GM12878 (cell line): ENCODE results near the gene TESK1. TPM values are rescaled to one million over a fixed set of nuclear protein-coding genes. Genes with fewer than 3 reads are reported as not detected.

ENCODE experiments used
- BACH1 ChIP-seq: fragments of 450-650 bp; IDR thresholded peaks from 2 replicates; pipeline ENCODE4 v1.6.1; 2017; ENCODE audit warnings: mild to moderate bottlenecking, borderline replicate concordance
- CBX3 ChIP-seq: fragments of 200-600 bp; sonication (generic); IDR thresholded peaks from 2 replicates; pipeline ENCODE4 v1.6.1; 2016; ENCODE audit warnings: low read depth, borderline replicate concordance
- CHD1 ChIP-seq: IDR thresholded peaks from 2 replicates; pipeline ENCODE4 v1.6.1; 2012; ENCODE audit warnings: low read depth, low read length, improper control_type of control experiment
- ESRRA ChIP-seq: IDR thresholded peaks from 2 replicates; pipeline ENCODE4 v1.6.1; 2012; ENCODE audit warnings: mild to moderate bottlenecking, low read length, improper control_type of control experiment
- ETV6 ChIP-seq, 2 experiments: fragments of 450-650 bp in 1 of 2; IDR thresholded peaks in 1 of 2; conservative IDR thresholded peaks in 1 of 2; 2 replicates each; pipeline ENCODE4 v1.6.1; 2014; ENCODE audit warnings: antibody characterized with exemption in 1 of 2, borderline replicate concordance in 1 of 2, low read depth in 1 of 2, mild to moderate bottlenecking in 1 of 2, moderate library complexity in 1 of 2
- FOXK2 ChIP-seq: fragments of 450-650 bp; IDR thresholded peaks from 2 replicates; pipeline ENCODE4 v1.6.1; 2017; ENCODE audit warnings: mild to moderate bottlenecking, moderate library complexity
- JUND ChIP-seq: IDR thresholded peaks from 2 replicates; pipeline ENCODE4 v1.6.1; 2012; ENCODE audit warnings: low read depth, mild to moderate bottlenecking, low read length, improper control_type of control experiment, moderate library complexity
- KAT2A ChIP-seq: conservative IDR thresholded peaks from 2 replicates; pipeline ENCODE4 v1.6.1; 2011; ENCODE audit warnings: low read depth, low read length; ENCODE audit not compliant: control insufficient read depth
- NFIC ChIP-seq: IDR thresholded peaks from 2 replicates; pipeline ENCODE4 v1.6.1; 2012; ENCODE audit warnings: low read depth, mild to moderate bottlenecking, inconsistent platforms, low read length, moderate library complexity
- NFYA ChIP-seq: IDR thresholded peaks from 2 replicates; pipeline ENCODE4 v1.6.1; 2011; ENCODE audit warnings: low read depth, mild to moderate bottlenecking, low read length, improper control_type of control experiment, borderline replicate concordance
- PAX8 ChIP-seq: fragments of 450-650 bp; IDR thresholded peaks from 2 replicates; pipeline ENCODE4 v1.6.1; 2017; ENCODE audit warnings: mild to moderate bottlenecking, moderate library complexity
- RUNX3 ChIP-seq: IDR thresholded peaks from 2 replicates; pipeline ENCODE4 v1.6.1; 2012; ENCODE audit warnings: low read length, inconsistent platforms
- SIN3A ChIP-seq: IDR thresholded peaks from 2 replicates; pipeline ENCODE4 v1.6.1; 2012; ENCODE audit warnings: low read depth, low read length, improper control_type of control experiment
- SIX5 ChIP-seq: IDR thresholded peaks from 2 replicates; pipeline ENCODE4 v1.6.1; 2011; ENCODE audit warnings: mild to moderate bottlenecking, low read depth, low read length, moderate library complexity; ENCODE audit not compliant: severe bottlenecking
- SPI1 ChIP-seq: IDR thresholded peaks from 2 replicates; pipeline ENCODE4 v1.6.1; 2011; ENCODE audit warnings: low read depth, mild to moderate bottlenecking, low read length, moderate library complexity, borderline replicate concordance; ENCODE audit not compliant: insufficient read depth
- TBL1XR1 ChIP-seq: IDR thresholded peaks from 2 replicates; pipeline ENCODE4 v1.6.1; 2012; ENCODE audit warnings: low read depth, low read length, improper control_type of control experiment
- YBX1 ChIP-seq: fragments of 450-650 bp; IDR thresholded peaks from 2 replicates; pipeline ENCODE4 v1.6.1; 2016; ENCODE audit warnings: antibody characterized with exemption
- ZNF217 ChIP-seq: fragments of 450-650 bp; IDR thresholded peaks from 2 replicates; pipeline ENCODE4 v1.6.1; 2017; ENCODE audit warnings: antibody characterized with exemption, mild to moderate bottlenecking
- polyA plus RNA-seq, 11 experiments: library from polyadenylated mRNA; depleted of rRNA in 4 of 11; unstranded in 6 of 11; stranded (reverse) in 5 of 11; fragments of >200 nt; fragmentation: Nextera tagmentation in 4 of 11; fragmentation: Illumina TruSeq in 1 of 11; extraction: Ambion mirVana in 4 of 11; extraction: Trizol in 1 of 11; gene quantifications; 1 replicate in 1 of 11; 2 replicates in 10 of 11; pipeline versions ENCODE4 v1.2.1 to v1.2.3, GENCODE V29; 2011 to 2016; ENCODE audit warnings: inconsistent platforms in 2 of 11, missing spikeins in 2 of 11, low read depth in 1 of 11
- total RNA-seq, 4 experiments: library from RNA; depleted of rRNA in 3 of 4; stranded (reverse); fragments of >200 nt in 3 of 4; fragmentation: Illumina TruSeq in 1 of 4; extraction: Trizol in 1 of 4; gene quantifications; 2 replicates each; pipeline versions ENCODE4 v1.2.1 to v1.2.3, GENCODE V29; 2013 to 2021
- TF ChIP-seq, protein P1 (sequence below): IDR thresholded peaks from 2 replicates; pipeline ENCODE4 v1.6.1; 2012; ENCODE audit warnings: low read depth, low read length, improper control_type of control experiment
- TF ChIP-seq, protein P2 (sequence below): IDR thresholded peaks from 2 replicates; pipeline ENCODE4 v1.6.1; 2012; ENCODE audit warnings: low read depth, low read length, improper control_type of control experiment
- TF ChIP-seq, protein P3 (sequence below): fragments of 450-650 bp; IDR thresholded peaks from 2 replicates; pipeline ENCODE4 v1.6.1; 2017; ENCODE audit warnings: borderline replicate concordance
- TF ChIP-seq, protein P4 (sequence below): fragments of 450-650 bp; formaldehyde crosslinking; IDR thresholded peaks from 2 replicates; pipeline ENCODE4 v1.5.0; 2022; ENCODE audit warnings: mild to moderate bottlenecking, missing genetic modification characterization
- TF ChIP-seq, protein P5 (sequence below): fragments of 450-650 bp; conservative IDR thresholded peaks from 2 replicates; pipeline ENCODE4 v1.6.1; 2017; ENCODE audit warnings: mild to moderate bottlenecking, moderate library complexity

Gene TESK1
- total and polyA plus RNA-seq, 10 of the 15 experiments (the other 5 are each of a cell fraction or from before 2014, with no cell fraction given), result 0.16 to 19.5 (median 7.9) TPM; not detected in 1

DNA sequence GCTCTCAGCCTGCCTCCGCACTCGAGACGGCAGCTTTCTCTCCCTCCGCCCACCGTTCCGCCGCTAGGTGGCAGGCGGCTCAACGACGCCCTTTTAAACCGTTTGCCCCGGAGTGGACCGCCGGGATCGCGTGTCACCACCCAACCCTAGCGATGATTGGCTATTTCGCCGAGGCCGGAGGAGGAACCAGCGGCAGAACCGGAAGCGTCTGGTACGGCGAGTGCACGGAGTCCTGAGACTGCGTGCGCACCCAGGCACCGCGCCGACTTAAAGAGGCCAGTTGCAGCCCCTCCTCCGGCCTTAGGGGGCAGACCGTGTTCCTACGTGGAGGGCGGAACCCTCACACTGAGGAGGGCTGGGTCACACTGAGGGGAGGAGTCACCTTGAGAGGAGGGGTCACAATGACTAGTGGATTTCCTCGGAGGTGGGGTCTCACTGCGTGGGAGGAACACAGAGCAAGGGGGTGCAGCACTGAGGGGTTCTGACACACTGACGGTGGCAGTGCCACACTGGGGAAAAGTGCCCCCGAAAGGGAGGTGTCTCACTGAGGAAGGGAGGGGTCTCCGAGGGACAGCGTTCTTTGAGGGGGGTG is 980 bp upstream of the TESK1 start (continued):
- TF ChIP-seq, protein P1, sequence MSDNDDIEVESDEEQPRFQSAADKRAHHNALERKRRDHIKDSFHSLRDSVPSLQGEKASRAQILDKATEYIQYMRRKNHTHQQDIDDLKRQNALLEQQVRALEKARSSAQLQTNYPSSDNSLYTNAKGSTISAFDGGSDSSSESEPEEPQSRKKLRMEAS, result peak; percentile 50; the same call in 1 of the 2 replicates
- TF ChIP-seq, protein P2, sequence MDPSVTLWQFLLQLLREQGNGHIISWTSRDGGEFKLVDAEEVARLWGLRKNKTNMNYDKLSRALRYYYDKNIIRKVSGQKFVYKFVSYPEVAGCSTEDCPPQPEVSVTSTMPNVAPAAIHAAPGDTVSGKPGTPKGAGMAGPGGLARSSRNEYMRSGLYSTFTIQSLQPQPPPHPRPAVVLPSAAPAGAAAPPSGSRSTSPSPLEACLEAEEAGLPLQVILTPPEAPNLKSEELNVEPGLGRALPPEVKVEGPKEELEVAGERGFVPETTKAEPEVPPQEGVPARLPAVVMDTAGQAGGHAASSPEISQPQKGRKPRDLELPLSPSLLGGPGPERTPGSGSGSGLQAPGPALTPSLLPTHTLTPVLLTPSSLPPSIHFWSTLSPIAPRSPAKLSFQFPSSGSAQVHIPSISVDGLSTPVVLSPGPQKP, result peak; percentile 42; the same call in 1 of the 2 replicates
- TF ChIP-seq ESRRA, result 0 out of 2 replicates have a peak, but pooled peaks have one; percentile 29
- peak; percentile 30 for TF ChIP-seq SIX5
- TF ChIP-seq, protein P3, sequence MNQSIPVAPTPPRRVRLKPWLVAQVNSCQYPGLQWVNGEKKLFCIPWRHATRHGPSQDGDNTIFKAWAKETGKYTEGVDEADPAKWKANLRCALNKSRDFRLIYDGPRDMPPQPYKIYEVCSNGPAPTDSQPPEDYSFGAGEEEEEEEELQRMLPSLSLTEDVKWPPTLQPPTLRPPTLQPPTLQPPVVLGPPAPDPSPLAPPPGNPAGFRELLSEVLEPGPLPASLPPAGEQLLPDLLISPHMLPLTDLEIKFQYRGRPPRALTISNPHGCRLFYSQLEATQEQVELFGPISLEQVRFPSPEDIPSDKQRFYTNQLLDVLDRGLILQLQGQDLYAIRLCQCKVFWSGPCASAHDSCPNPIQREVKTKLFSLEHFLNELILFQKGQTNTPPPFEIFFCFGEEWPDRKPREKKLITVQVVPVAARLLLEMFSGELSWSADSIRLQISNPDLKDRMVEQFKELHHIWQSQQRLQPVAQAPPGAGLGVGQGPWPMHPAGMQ, result no peak
- TF ChIP-seq NFIC, result no peak
- TF ChIP-seq, protein P4, sequence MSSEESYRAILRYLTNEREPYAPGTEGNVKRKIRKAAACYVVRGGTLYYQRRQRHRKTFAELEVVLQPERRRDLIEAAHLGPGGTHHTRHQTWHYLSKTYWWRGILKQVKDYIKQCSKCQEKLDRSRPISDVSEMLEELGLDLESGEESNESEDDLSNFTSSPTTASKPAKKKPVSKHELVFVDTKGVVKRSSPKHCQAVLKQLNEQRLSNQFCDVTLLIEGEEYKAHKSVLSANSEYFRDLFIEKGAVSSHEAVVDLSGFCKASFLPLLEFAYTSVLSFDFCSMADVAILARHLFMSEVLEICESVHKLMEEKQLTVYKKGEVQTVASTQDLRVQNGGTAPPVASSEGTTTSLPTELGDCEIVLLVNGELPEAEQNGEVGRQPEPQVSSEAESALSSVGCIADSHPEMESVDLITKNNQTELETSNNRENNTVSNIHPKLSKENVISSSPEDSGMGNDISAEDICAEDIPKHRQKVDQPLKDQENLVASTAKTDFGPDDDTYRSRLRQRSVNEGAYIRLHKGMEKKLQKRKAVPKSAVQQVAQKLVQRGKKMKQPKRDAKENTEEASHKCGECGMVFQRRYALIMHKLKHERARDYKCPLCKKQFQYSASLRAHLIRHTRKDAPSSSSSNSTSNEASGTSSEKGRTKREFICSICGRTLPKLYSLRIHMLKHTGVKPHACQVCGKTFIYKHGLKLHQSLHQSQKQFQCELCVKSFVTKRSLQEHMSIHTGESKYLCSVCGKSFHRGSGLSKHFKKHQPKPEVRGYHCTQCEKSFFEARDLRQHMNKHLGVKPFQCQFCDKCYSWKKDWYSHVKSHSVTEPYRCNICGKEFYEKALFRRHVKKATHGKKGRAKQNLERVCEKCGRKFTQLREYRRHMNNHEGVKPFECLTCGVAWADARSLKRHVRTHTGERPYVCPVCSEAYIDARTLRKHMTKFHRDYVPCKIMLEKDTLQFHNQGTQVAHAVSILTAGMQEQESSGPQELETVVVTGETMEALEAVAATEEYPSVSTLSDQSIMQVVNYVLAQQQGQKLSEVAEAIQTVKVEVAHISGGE (CRISPR knock-in tag), result no peak
- TF ChIP-seq SPI1, result peak; percentile 58; the same call in 1 of the 2 replicates
- no peak for TF ChIP-seq KAT2A
- TF ChIP-seq FOXK2, result no peak
- no peak for TF ChIP-seq ETV6 (conservative IDR thresholded peaks at IDR 0.05 in 1 of 2, IDR thresholded peaks at IDR 0.05 in 1 of 2; ENCODE audit: borderline replicate concordance in 1 of 2, low read depth in 1 of 2)
- TF ChIP-seq CHD1, result no peak
- TF ChIP-seq ZNF217, result no peak
- TF ChIP-seq, protein P5, sequence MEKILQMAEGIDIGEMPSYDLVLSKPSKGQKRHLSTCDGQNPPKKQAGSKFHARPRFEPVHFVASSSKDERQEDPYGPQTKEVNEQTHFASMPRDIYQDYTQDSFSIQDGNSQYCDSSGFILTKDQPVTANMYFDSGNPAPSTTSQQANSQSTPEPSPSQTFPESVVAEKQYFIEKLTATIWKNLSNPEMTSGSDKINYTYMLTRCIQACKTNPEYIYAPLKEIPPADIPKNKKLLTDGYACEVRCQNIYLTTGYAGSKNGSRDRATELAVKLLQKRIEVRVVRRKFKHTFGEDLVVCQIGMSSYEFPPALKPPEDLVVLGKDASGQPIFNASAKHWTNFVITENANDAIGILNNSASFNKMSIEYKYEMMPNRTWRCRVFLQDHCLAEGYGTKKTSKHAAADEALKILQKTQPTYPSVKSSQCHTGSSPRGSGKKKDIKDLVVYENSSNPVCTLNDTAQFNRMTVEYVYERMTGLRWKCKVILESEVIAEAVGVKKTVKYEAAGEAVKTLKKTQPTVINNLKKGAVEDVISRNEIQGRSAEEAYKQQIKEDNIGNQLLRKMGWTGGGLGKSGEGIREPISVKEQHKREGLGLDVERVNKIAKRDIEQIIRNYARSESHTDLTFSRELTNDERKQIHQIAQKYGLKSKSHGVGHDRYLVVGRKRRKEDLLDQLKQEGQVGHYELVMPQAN, result 0 out of 2 replicates have a peak, but pooled peaks have one; percentile 22
- peak; percentile 35; the same call in 1 of the 2 replicates for TF ChIP-seq BACH1
- no peak for TF ChIP-seq CBX3
- no peak for TF ChIP-seq NFYA
- TF ChIP-seq YBX1, result no peak
- TF ChIP-seq PAX8, result no peak
- no peak for TF ChIP-seq RUNX3
- TF ChIP-seq TBL1XR1, result peak; percentile 10; the same call in 1 of the 2 replicates
- peak; percentile 51; the same call in 1 of the 2 replicates for TF ChIP-seq SIN3A
- no peak for TF ChIP-seq JUND
